Prostate gland (tissue), 2 donors: ENCODE data around the gene MLLT10. TPM values are rescaled to one million over a fixed set of nuclear protein-coding genes. Genes with fewer than 3 reads are reported as not detected.

Source experiments
- DNase-seq: peaks from one replicate; pipeline ENCODE4 v3.0.0-alpha.2; 2019; ENCODE audit warnings: low spot score
- H3K27ac ChIP-seq, 2 donors: fragments of 200-600 bp; sonication (generic); 2 replicates each; pipeline ENCODE4 v1.5.1; 2017 to 2019
- H3K27me3 ChIP-seq: fragments of 200-600 bp; sonication (generic); replicated peaks from 2 replicates; pipeline ENCODE4 v1.5.1; 2019; ENCODE audit not compliant: insufficient read depth
- H3K36me3 ChIP-seq, 2 donors: fragments of 200-600 bp; sonication (generic); 1 replicate in 1 of 2; 2 replicates in 1 of 2; pipeline versions ENCODE4 v1.5.1 to v1.8.1; 2017 to 2019
- H3K4me1 ChIP-seq: fragments of 200-600 bp; sonication (generic); replicated peaks from 2 replicates; pipeline ENCODE4 v1.5.1; 2019
- H3K4me3 ChIP-seq, 2 donors: fragments of 200-600 bp; sonication (generic); 2 replicates each; pipeline ENCODE4 v1.5.1; 2017 to 2019
- H3K9me3 ChIP-seq: fragments of 200-600 bp; sonication (generic); 2 replicates; pipeline ENCODE4 v1.5.1; 2017
- CTCF ChIP-seq, 4 experiments: fragments of 200-600 bp in 2 of 4; fragments of 450-650 bp in 2 of 4; sonication (generic) in 2 of 4; IDR thresholded peaks; 1 replicate in 3 of 4; 2 replicates in 1 of 4; pipeline ENCODE4 v1.5.1; 2016 to 2019; ENCODE audit warnings: antibody characterized with exemption in 4 of 4, mild to moderate bottlenecking in 2 of 4, moderate library complexity in 2 of 4
- POLR2A ChIP-seq: fragments of 450-650 bp; IDR thresholded peaks from one replicate; pipeline ENCODE4 v1.6.1; 2016; ENCODE audit warnings: antibody characterized with exemption, mild to moderate bottlenecking
- POLR2AphosphoS5 ChIP-seq: sonication (generic); formaldehyde crosslinking; IDR thresholded peaks from one replicate; pipeline ENCODE4 v1.6.1; 2017; ENCODE audit warnings: antibody characterized with exemption
- WGBS: methylation state at CpG from one replicate; pipeline ENCODE4 v1.1.5; 2018; 5-methylcytosine and 5-hydroxymethylcytosine counted together
- intact Hi-C: fragments of 100-400 bp; cut with DNase I; formaldehyde crosslinking; loops from one replicate; pipeline ENCODE4 v1.14.2; 2022
- total RNA-seq, 2 donors: library from RNA; depleted of rRNA; stranded (reverse); fragments of >200 nt; gene quantifications; one replicate each; pipeline ENCODE4 v1.1.0, GENCODE V29; 2016

Gene MLLT10
- total RNA-seq, 2 donors from 2014 or later, result 31.2 to 68.3 TPM

GRCh38 chr10:21681156-21681555 is 147.1 kb downstream of the MLLT10 start:
- H3K4me1 ChIP-seq, result no peaks in the 10 kb centered on the region
- no peaks in the 10 kb centered on the region for H3K27me3 ChIP-seq
- DNase-seq, result no peak
- WGBS, result 45% methylated on average over 3 of the region's 3 CpGs
- intact Hi-C loops, result no loop called here
- H3K4me3 ChIP-seq, result no peak overlapping the region
- H3K27ac ChIP-seq, result no peak overlapping the region
- no peak for TF ChIP-seq POLR2AphosphoS5
- no peak for TF ChIP-seq POLR2A
- no peak for TF ChIP-seq CTCF (IDR thresholded peaks at IDR 0.05)
- H3K9me3 ChIP-seq, result no peaks in the 10 kb centered on the region
- no peaks in the 10 kb centered on the region for H3K36me3 ChIP-seq

- Histone ChIP-seq H3K27me3 (no peaks in the 10 kb centered on the region), H3K27ac (no peak overlapping the region), H3K4me3 (no peak overlapping the region), H3K4me1 (no peaks in the 10 kb centered on the region), H3K36me3 (no peaks in the 10 kb centered on the region), H3K9me3 (no peaks in the 10 kb centered on the region)
- intact Hi-C loops, result no loop called here
- TF ChIP-seq CTCF (IDR thresholded peaks at IDR 0.05), result no peak
- TF ChIP-seq POLR2AphosphoS5, result no peak
- no peak for TF ChIP-seq POLR2A
- DNase-seq, result no peak
- 95% methylated on average over 3 of the region's 3 CpGs for WGBS
Measured at GRCh38 chr10:21687266-21688008, 153.4 kb downstream of the MLLT10 start.

- no peaks in the 10 kb centered on the region for H3K9me3 ChIP-seq
- TF ChIP-seq POLR2A (no peak), POLR2AphosphoS5 (no peak), CTCF (IDR thresholded peaks at IDR 0.05) (no peak)
- intact Hi-C loops, result no loop called here
- DNase-seq, result no peak
- H3K4me3 ChIP-seq, result no peak overlapping the region
- no peaks in the 10 kb centered on the region for H3K4me1 ChIP-seq
- no peaks in the 10 kb centered on the region for H3K36me3 ChIP-seq
- H3K27me3 ChIP-seq, result no peaks in the 10 kb centered on the region
- H3K27ac ChIP-seq, result no peak overlapping the region
Measured at GRCh38 chr10:21688009-21688332, 153.9 kb downstream of the MLLT10 start.

- Histone ChIP-seq H3K9me3 (no peaks in the 10 kb centered on the region), H3K36me3 (no peaks in the 10 kb centered on the region), H3K27ac (no peak overlapping the region), H3K4me1 (no peaks in the 10 kb centered on the region), H3K4me3 (no peak overlapping the region), H3K27me3 (no peaks in the 10 kb centered on the region)
- TF ChIP-seq POLR2A (no peak), CTCF (IDR thresholded peaks at IDR 0.05) (no peak), POLR2AphosphoS5 (no peak)
- DNase-seq, result no peak
- 97% methylated on average over 1 of the region's 1 CpG for WGBS
- intact Hi-C loops, result no loop called here
Measured at GRCh38 chr10:21688870-21689269, 154.8 kb downstream of the MLLT10 start.

- intact Hi-C loops, result no loop called here
- Histone ChIP-seq H3K4me1 (no peaks in the 10 kb centered on the region), H3K27ac (no peak overlapping the region), H3K36me3 (no peaks in the 10 kb centered on the region), H3K4me3 (no peak overlapping the region), H3K27me3 (no peaks in the 10 kb centered on the region), H3K9me3 (no peaks in the 10 kb centered on the region)
- TF ChIP-seq POLR2A, result no peak
- TF ChIP-seq POLR2AphosphoS5, result no peak
- TF ChIP-seq CTCF (IDR thresholded peaks at IDR 0.05), result no peak
- DNase-seq, result no peak
Measured at GRCh38 chr10:21689881-21690280, 155.8 kb downstream of the MLLT10 start.
